ENCODE results near the gene MST1.
"Not testable (repeated sequence)": the region's sequence is repeated elsewhere in the genome, so short reads cannot be mapped to it uniquely, and the experiment has no call there.

DNA sequence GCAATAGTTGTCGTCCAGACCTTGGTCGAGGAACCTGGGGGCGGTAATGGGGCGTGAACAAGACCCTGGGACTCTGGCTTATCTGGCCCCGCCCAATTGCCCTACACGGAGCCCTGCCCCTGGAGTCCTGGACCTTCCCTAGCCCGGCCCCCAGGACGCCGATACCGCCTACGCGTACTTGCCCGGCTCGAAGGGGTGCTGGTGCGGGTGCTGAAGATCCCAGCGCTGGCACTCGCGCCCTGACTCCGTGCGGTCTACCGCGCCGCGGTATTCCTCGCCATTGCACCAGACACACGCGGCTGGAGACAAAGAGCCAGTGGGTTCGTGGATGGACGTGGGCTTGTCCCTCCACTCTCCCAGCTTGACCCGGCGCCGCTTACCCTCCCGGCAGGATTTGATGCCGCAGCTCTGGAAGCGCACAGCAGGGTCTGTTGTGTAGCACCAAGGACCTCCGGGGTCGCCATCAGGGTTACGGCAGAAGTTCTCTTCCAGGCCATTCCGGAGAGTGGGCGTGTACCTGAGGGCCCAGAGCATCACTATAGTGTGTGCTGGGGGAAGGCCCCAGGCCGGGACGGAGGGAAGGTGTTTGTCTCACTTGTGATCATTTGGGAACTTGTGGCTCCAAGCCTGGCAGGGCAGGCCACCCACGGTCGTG lies 2.4 kb downstream of the MST1 start:
- TF ChIP-seq, protein P1, sequence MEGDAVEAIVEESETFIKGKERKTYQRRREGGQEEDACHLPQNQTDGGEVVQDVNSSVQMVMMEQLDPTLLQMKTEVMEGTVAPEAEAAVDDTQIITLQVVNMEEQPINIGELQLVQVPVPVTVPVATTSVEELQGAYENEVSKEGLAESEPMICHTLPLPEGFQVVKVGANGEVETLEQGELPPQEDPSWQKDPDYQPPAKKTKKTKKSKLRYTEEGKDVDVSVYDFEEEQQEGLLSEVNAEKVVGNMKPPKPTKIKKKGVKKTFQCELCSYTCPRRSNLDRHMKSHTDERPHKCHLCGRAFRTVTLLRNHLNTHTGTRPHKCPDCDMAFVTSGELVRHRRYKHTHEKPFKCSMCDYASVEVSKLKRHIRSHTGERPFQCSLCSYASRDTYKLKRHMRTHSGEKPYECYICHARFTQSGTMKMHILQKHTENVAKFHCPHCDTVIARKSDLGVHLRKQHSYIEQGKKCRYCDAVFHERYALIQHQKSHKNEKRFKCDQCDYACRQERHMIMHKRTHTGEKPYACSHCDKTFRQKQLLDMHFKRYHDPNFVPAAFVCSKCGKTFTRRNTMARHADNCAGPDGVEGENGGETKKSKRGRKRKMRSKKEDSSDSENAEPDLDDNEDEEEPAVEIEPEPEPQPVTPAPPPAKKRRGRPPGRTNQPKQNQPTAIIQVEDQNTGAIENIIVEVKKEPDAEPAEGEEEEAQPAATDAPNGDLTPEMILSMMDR (IDR thresholded peaks at IDR 0.05): not testable (repeated sequence)
- TF ChIP-seq POLR2AphosphoS5 (IDR thresholded peaks at IDR 0.05): not testable (repeated sequence)
